H1 (cell line): ENCODE data around the gene WFIKKN1. TPM values are rescaled to one million over a fixed set of nuclear protein-coding genes. Genes with fewer than 3 reads are reported as not detected.

ENCODE experiments used
- BACH1 ChIP-seq: IDR thresholded peaks from 2 replicates; pipeline ENCODE4 v1.6.1; 2012; ENCODE audit warnings: low read length, improper control_type of control experiment
- BRCA1 ChIP-seq: IDR thresholded peaks from 2 replicates; pipeline ENCODE4 v1.6.1; 2012; ENCODE audit warnings: low read depth, low read length, improper control_type of control experiment
- CBX8 ChIP-seq: fragments of 300-800, 300-1000 bp; sonication (generic); IDR thresholded peaks from 2 replicates; pipeline ENCODE4 v1.7.1; 2016; ENCODE audit warnings: low read depth, low read length, borderline replicate concordance
- CHD1 ChIP-seq: IDR thresholded peaks from 2 replicates; pipeline ENCODE4 v1.6.1; 2012; ENCODE audit warnings: low read depth, low read length, improper control_type of control experiment
- CHD2 ChIP-seq: IDR thresholded peaks from 2 replicates; pipeline ENCODE4 v1.6.1; 2012; ENCODE audit warnings: low read length, improper control_type of control experiment
- PHF8 ChIP-seq: fragments of 200-600 bp; sonication (generic); conservative IDR thresholded peaks from 2 replicates; pipeline ENCODE4 v1.7.1; 2012; ENCODE audit warnings: low read depth, mild to moderate bottlenecking, inconsistent platforms, low read length, moderate library complexity
- polyA plus RNA-seq, 7 experiments: library from polyadenylated mRNA; depleted of rRNA in 3 of 7; stranded (reverse) in 5 of 7; unstranded in 2 of 7; fragments of >200 nt in 5 of 7; fragments of 200-250 nt in 2 of 7; gene quantifications; 1 replicate in 5 of 7; 2 replicates in 1 of 7; 4 replicates in 1 of 7; pipeline versions ENCODE4 v1.2.1 to v1.2.3, GENCODE V29; 2011 to 2013; ENCODE audit warnings: missing spikeins in 2 of 7, mixed read lengths in 2 of 7
- total RNA-seq: library from RNA; stranded (reverse); fragmentation: NEBNext Ultra II Directional; extraction: Animal tissue kit (Norgen Biotek cat#: 25700); gene quantifications from 2 replicates; pipeline ENCODE4 v1.2.1, GENCODE V29; 2021

Gene WFIKKN1
- total and polyA plus RNA-seq, 2 of the 8 experiments (the other 6 are each of a cell fraction or from before 2014, with no cell fraction given): 11.4 to 15.8 TPM

DNA sequence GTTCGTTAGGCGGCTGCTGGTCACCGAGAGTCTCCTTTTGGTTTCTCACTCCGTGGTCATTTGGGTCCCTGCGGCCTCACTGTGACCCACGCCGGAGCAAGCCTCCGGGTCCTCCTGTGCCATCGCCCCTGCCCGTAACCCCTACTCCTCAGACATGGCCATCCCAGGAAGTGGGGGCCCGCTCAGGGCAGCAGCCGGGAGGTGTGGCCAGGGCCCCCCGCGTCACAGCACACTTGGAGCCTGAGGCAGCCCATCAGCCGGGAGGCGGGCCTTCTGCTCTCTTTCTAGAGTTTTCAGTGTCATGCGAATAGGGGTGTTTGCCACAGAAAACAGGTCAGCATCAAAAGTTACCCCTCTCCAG is 7.9 kb upstream of the WFIKKN1 start (continued):
- no peak for TF ChIP-seq CBX8
- TF ChIP-seq PHF8: no peak
- no peak for TF ChIP-seq BACH1
- no peak for TF ChIP-seq BRCA1
- no peak for TF ChIP-seq CHD1
- TF ChIP-seq CHD2: no peak
